BLaER1 (cell line): Measurements from ENCODE around the gene EPPIN.
"Not testable (repeated sequence)": the region's sequence is repeated elsewhere in the genome, so short reads cannot be mapped to it uniquely, and the experiment has no call there.

ENCODE experiments used
- H3K27ac ChIP-seq: shearing (Covaris generic); formaldehyde crosslinking; 2 replicates; pipeline ENCODE4 v1.8.1; 2022
- H3K27me3 ChIP-seq: shearing (Covaris generic); formaldehyde crosslinking; 2 replicates; pipeline ENCODE4 v1.8.1; 2022
- H3K36me3 ChIP-seq: shearing (Covaris generic); formaldehyde crosslinking; 2 replicates; pipeline ENCODE4 v1.8.1; 2022
- H3K4me1 ChIP-seq: shearing (Covaris generic); formaldehyde crosslinking; 2 replicates; pipeline ENCODE4 v1.8.1; 2022
- H3K4me2 ChIP-seq: shearing (Covaris generic); formaldehyde crosslinking; 2 replicates; pipeline ENCODE4 v1.8.1; 2022
- H3K4me3 ChIP-seq: shearing (Covaris generic); formaldehyde crosslinking; 2 replicates; pipeline ENCODE4 v1.8.1; 2022
- H3K9ac ChIP-seq: shearing (Covaris generic); formaldehyde crosslinking; 2 replicates; pipeline ENCODE4 v1.8.1; 2022
- H3K9me3 ChIP-seq: shearing (Covaris generic); formaldehyde crosslinking; 2 replicates; pipeline ENCODE4 v1.8.1; 2022
- H4K20me1 ChIP-seq: shearing (Covaris generic); formaldehyde crosslinking; 2 replicates; pipeline ENCODE4 v1.8.1; 2022
- Cebpa-rat ChIP-seq: shearing (Covaris generic); IDR thresholded peaks from 2 replicates; pipeline ENCODE4 v1.8.1; 2022

EPPIN gene

GRCh38 chr20:45578231-45578630 lies 31.0 kb upstream of the EPPIN start:
- Histone ChIP-seq H3K9ac (no peak overlapping the region), H3K36me3 (no peaks in the 10 kb centered on the region), H3K27me3 (no peaks in the 10 kb centered on the region), H3K9me3 (no peaks in the 10 kb centered on the region), H3K4me1 (no peaks in the 10 kb centered on the region), H3K27ac (no peak overlapping the region), H3K4me2 (no peak overlapping the region), H4K20me1 (no peaks in the 10 kb centered on the region), H3K4me3 (no peak overlapping the region)
- no peak for TF ChIP-seq Cebpa-rat

- Histone ChIP-seq H3K4me3 (no peak overlapping the region), H3K9ac (no peak overlapping the region), H3K36me3 (no peaks in the 10 kb centered on the region), H3K27ac (no peak overlapping the region), H3K27me3 (no peaks in the 10 kb centered on the region), H4K20me1 (no peaks in the 10 kb centered on the region), H3K4me1 (no peaks in the 10 kb centered on the region), H3K9me3 (no peaks in the 10 kb centered on the region), H3K4me2 (no peak overlapping the region)
- TF ChIP-seq Cebpa-rat = no peak
These were observed 29.8 kb upstream of the EPPIN start for GRCh38 chr20:45576995-45577394.

DNA sequence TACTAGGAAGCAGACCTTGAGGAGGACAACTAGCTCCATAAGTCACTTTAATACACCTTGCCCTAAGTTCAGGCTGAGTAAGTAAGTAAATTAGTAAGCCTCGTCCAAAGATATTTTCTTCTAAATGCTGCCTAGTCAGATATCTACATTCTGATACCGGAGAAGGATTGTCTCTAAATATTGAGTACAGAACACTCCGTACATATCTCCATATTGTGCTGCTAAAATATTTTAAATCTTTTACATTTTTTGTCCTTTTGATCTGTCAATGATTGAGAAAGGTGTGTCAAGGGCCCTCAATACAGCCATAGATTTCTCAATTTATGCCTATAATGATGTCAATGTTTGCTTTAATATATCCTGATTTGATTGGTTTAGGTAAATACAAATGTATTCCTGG lies 28.7 kb upstream of the EPPIN start:
- H3K9ac ChIP-seq = no peak overlapping the region
- TF ChIP-seq Cebpa-rat = no peak

GRCh38 chr20:45569650-45570049 lies 22.4 kb upstream of the EPPIN start:
- not testable (repeated sequence) for H3K4me1 ChIP-seq, H3K4me3 ChIP-seq, H3K9ac ChIP-seq, H3K27ac ChIP-seq, H3K4me2 ChIP-seq, H3K27me3 ChIP-seq, H4K20me1 ChIP-seq, H3K9me3 ChIP-seq, H3K36me3 ChIP-seq

More for the DNA sequence above, 28.7 kb upstream of the EPPIN start:
- H3K27me3 ChIP-seq = no peaks in the 10 kb centered on the region
- H3K27ac ChIP-seq = no peak overlapping the region
- H3K4me3 ChIP-seq = no peak overlapping the region
- no peaks in the 10 kb centered on the region for H3K36me3 ChIP-seq
- H4K20me1 ChIP-seq = no peaks in the 10 kb centered on the region
- no peaks in the 10 kb centered on the region for H3K9me3 ChIP-seq
- no peaks in the 10 kb centered on the region for H3K4me1 ChIP-seq
- no peak overlapping the region for H3K4me2 ChIP-seq

GRCh38 chr20:45564760-45565276 lies 17.6 kb upstream of the EPPIN start:
- no peaks in the 10 kb centered on the region for H3K36me3 ChIP-seq
- H3K4me2 ChIP-seq = no peak overlapping the region
- H3K9me3 ChIP-seq = no peaks in the 10 kb centered on the region
- H4K20me1 ChIP-seq = no peaks in the 10 kb centered on the region
- no peaks in the 10 kb centered on the region for H3K27me3 ChIP-seq
- no peak for TF ChIP-seq Cebpa-rat
- no peak overlapping the region for H3K4me3 ChIP-seq
- H3K9ac ChIP-seq = no peak overlapping the region
- H3K27ac ChIP-seq = no peak overlapping the region
- H3K4me1 ChIP-seq = peaks cover 9% of the 10 kb centered on the region

- no peak for TF ChIP-seq Cebpa-rat
- H3K4me2 ChIP-seq = no peak overlapping the region
These were observed 8.0 kb upstream of the EPPIN start for GRCh38 chr20:45555198-45555597.

GRCh38 chr20:45552456-45552855 lies 5.3 kb upstream of the EPPIN start:
- no peaks in the 10 kb centered on the region for H3K27me3 ChIP-seq
- H3K27ac ChIP-seq = no peak overlapping the region
- no peaks in the 10 kb centered on the region for H4K20me1 ChIP-seq
- H3K9me3 ChIP-seq = no peaks in the 10 kb centered on the region
- H3K4me2 ChIP-seq = no peak overlapping the region
- H3K9ac ChIP-seq = no peak overlapping the region
- no peaks in the 10 kb centered on the region for H3K36me3 ChIP-seq
- no peaks in the 10 kb centered on the region for H3K4me1 ChIP-seq
- no peak overlapping the region for H3K4me3 ChIP-seq
- TF ChIP-seq Cebpa-rat = no peak

More at GRCh38 chr20:45555198-45555597, 8.0 kb upstream of the EPPIN start:
- Histone ChIP-seq H3K27me3 (no peaks in the 10 kb centered on the region), H3K9ac (no peak overlapping the region), H4K20me1 (no peaks in the 10 kb centered on the region), H3K9me3 (no peaks in the 10 kb centered on the region), H3K36me3 (no peaks in the 10 kb centered on the region), H3K27ac (no peak overlapping the region), H3K4me3 (no peak overlapping the region), H3K4me1 (no peaks in the 10 kb centered on the region)

GRCh38 chr20:45550765-45551164 lies 3.6 kb upstream of the EPPIN start:
- no peak for TF ChIP-seq Cebpa-rat
- Histone ChIP-seq H4K20me1 (no peaks in the 10 kb centered on the region), H3K9me3 (no peaks in the 10 kb centered on the region), H3K9ac (no peak overlapping the region), H3K27me3 (no peaks in the 10 kb centered on the region), H3K4me1 (no peaks in the 10 kb centered on the region), H3K27ac (no peak overlapping the region), H3K4me2 (no peak overlapping the region), H3K36me3 (no peaks in the 10 kb centered on the region), H3K4me3 (no peak overlapping the region)

GRCh38 chr20:45548410-45548809 lies 1.2 kb upstream of the EPPIN start:
- Histone ChIP-seq H4K20me1 (no peaks in the 10 kb centered on the region), H3K9me3 (no peaks in the 10 kb centered on the region), H3K27ac (no peak overlapping the region), H3K4me1 (no peaks in the 10 kb centered on the region), H3K4me3 (no peak overlapping the region), H3K27me3 (no peaks in the 10 kb centered on the region), H3K36me3 (no peaks in the 10 kb centered on the region), H3K4me2 (no peak overlapping the region), H3K9ac (no peak overlapping the region)
- no peak for TF ChIP-seq Cebpa-rat

GRCh38 chr20:45545754-45546453 lies 1.3 kb downstream of the EPPIN start:
- H3K4me3 ChIP-seq = no peak overlapping the region
- no peak overlapping the region for H3K9ac ChIP-seq
- no peak overlapping the region for H3K4me2 ChIP-seq
- H3K27me3 ChIP-seq = no peaks in the 10 kb centered on the region
- TF ChIP-seq Cebpa-rat = no peak
- H4K20me1 ChIP-seq = no peaks in the 10 kb centered on the region
- H3K27ac ChIP-seq = no peak overlapping the region
- H3K9me3 ChIP-seq = no peaks in the 10 kb centered on the region
- H3K36me3 ChIP-seq = no peaks in the 10 kb centered on the region
- H3K4me1 ChIP-seq = no peaks in the 10 kb centered on the region

DNA sequence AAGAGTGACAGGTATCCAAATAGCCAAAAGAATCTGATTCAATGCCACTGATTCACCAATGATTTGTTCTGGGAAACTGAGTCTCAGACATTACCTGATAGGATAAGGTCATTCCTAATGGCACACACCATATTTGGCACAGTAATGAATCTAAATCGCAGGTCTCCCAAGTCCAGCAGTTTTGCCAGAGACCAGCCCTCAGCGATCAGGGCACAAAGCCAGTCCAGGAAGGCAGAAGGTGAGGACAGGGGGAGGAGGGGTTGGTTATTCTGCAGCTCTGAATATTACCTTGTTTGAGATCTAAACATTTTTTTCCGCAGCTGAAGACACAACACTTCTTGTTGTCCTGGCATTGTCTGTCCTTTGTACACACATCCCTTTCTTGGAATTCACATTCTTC lies 1.9 kb downstream of the EPPIN start:
- Histone ChIP-seq H3K4me1 (no peaks in the 10 kb centered on the region), H4K20me1 (no peaks in the 10 kb centered on the region), H3K36me3 (no peaks in the 10 kb centered on the region), H3K27me3 (no peaks in the 10 kb centered on the region), H3K9me3 (no peaks in the 10 kb centered on the region), H3K9ac (no peak overlapping the region), H3K4me3 (no peak overlapping the region), H3K4me2 (no peak overlapping the region), H3K27ac (no peak overlapping the region)
- no peak for TF ChIP-seq Cebpa-rat
